K562 (cell line): ENCODE results near the gene ZZZ3. TPM values are rescaled to one million over a fixed set of nuclear protein-coding genes. Genes with fewer than 3 reads are reported as not detected.

Source experiments
- BACH1 ChIP-seq: fragments of 200-800 bp; sonication (Bioruptor generic); IDR thresholded peaks from 2 replicates; pipeline ENCODE4 v1.6.1; 2016; ENCODE audit warnings: missing genetic modification characterization, missing compliant biosample characterization
- E4F1 ChIP-seq: fragments of 250-450 bp; sonication (Bioruptor Pico); IDR thresholded peaks from 2 replicates; pipeline ENCODE4 v1.5.0; 2021; ENCODE audit warnings: mild to moderate bottlenecking, borderline replicate concordance
- FOXP4 ChIP-seq: sonication (generic); formaldehyde crosslinking; IDR thresholded peaks from 2 replicates; pipeline ENCODE4 v1.8.0; 2022; ENCODE audit warnings: mild to moderate bottlenecking, missing genetic modification reagents, borderline replicate concordance
- GTF2E2 ChIP-seq: fragments of 200-800 bp; sonication (Bioruptor generic); IDR thresholded peaks from 2 replicates; pipeline ENCODE4 v1.6.1; 2016; ENCODE audit warnings: missing genetic modification characterization, missing compliant biosample characterization
- HDAC1 ChIP-seq, 2 experiments: fragments of 450-650 bp; IDR thresholded peaks; 2 replicates each; pipeline ENCODE4 v1.6.1; 2016 to 2017; ENCODE audit warnings: inconsistent platforms in 1 of 2, mild to moderate bottlenecking in 1 of 2, moderate library complexity in 1 of 2
- JUND ChIP-seq, 2 experiments: IDR thresholded peaks; 2 replicates in 1 of 2; 3 replicates in 1 of 2; pipeline ENCODE4 v1.6.1; 2011; ENCODE audit warnings: borderline replicate concordance in 2 of 2, low read depth in 2 of 2, low read length in 2 of 2, improper control_type of control experiment in 1 of 2, missing biosample characterization in 1 of 2, missing genetic modification characterization in 1 of 2, missing genetic modification reagents in 1 of 2
- KLF13 ChIP-seq: fragments of 450-650 bp; IDR thresholded peaks from 2 replicates; pipeline ENCODE4 v1.6.1; 2016; ENCODE audit warnings: missing genetic modification characterization, low read depth, mild to moderate bottlenecking, missing compliant biosample characterization, moderate library complexity, borderline replicate concordance
- MCM5 ChIP-seq: fragments of 450-650 bp; IDR thresholded peaks from 2 replicates; pipeline ENCODE4 v1.6.1; 2016; ENCODE audit warnings: low read depth
- NR2C1 ChIP-seq, 2 experiments: fragments of 450-650 bp; IDR thresholded peaks; 2 replicates each; pipeline ENCODE4 v1.6.1; 2017; ENCODE audit warnings: mild to moderate bottlenecking in 2 of 2, antibody characterized with exemption in 1 of 2, inconsistent platforms in 1 of 2, missing compliant biosample characterization in 1 of 2, missing genetic modification characterization in 1 of 2
- PHB2 ChIP-seq: fragments of 450-650 bp; IDR thresholded peaks from 2 replicates; pipeline ENCODE4 v1.6.1; 2017; ENCODE audit warnings: low read depth
- RCOR1 ChIP-seq, 2 experiments: IDR thresholded peaks; 2 replicates each; pipeline ENCODE4 v1.6.1; 2012; ENCODE audit warnings: low read depth in 2 of 2, low read length in 2 of 2, borderline replicate concordance in 1 of 2, improper control_type of control experiment in 1 of 2
- SMARCC2 ChIP-seq: fragments of 450-650 bp; IDR thresholded peaks from 2 replicates; pipeline ENCODE4 v1.6.1; 2017; ENCODE audit warnings: antibody characterized with exemption, moderate library complexity, mild to moderate bottlenecking, low read depth
- SRSF7 ChIP-seq: fragments of 200-400 bp; formaldehyde crosslinking; optimal IDR thresholded peaks from 2 replicates; pipeline ENCODE3; 2017; ENCODE audit warnings: mild to moderate bottlenecking, low read depth, low read length
- STAG1 ChIP-seq: sonication (generic); formaldehyde crosslinking; IDR thresholded peaks from 2 replicates; pipeline ENCODE4 v1.5.0; 2020; ENCODE audit warnings: missing genetic modification reagents, borderline replicate concordance
- TAL1 ChIP-seq: fragments of 450-650 bp; IDR thresholded peaks from 2 replicates; pipeline ENCODE4 v1.6.1; 2016; ENCODE audit warnings: mild to moderate bottlenecking
- XRCC3 ChIP-seq: fragments of 450-650 bp; IDR thresholded peaks from 2 replicates; pipeline ENCODE4 v1.6.1; 2017; ENCODE audit warnings: mild to moderate bottlenecking, moderate library complexity
- ZNF253 ChIP-seq: fragments of 250-450 bp; sonication (Bioruptor Pico); conservative IDR thresholded peaks from 2 replicates; pipeline ENCODE4 v1.6.1; 2021; ENCODE audit warnings: mild to moderate bottlenecking
- ZNF584 ChIP-seq: fragments of 200-800 bp; sonication (Bioruptor generic); IDR thresholded peaks from 2 replicates; pipeline ENCODE4 v1.6.1; 2016; ENCODE audit warnings: low read depth, mild to moderate bottlenecking, missing genetic modification characterization, missing compliant biosample characterization
- polyA plus RNA-seq, 8 experiments: library from polyadenylated mRNA; depleted of rRNA in 4 of 8; stranded (reverse) in 5 of 8; unstranded in 3 of 8; fragments of >200 nt; fragmentation: Nextera tagmentation in 2 of 8; fragmentation: Illumina TruSeq in 1 of 8; extraction: Ambion mirVana in 2 of 8; extraction: Trizol in 1 of 8; gene quantifications; 2 replicates each; pipeline versions ENCODE4 v1.2.1 to v1.2.3, GENCODE V29; 2011 to 2014; ENCODE audit warnings: inconsistent platforms in 1 of 8, missing spikeins in 1 of 8
- total RNA-seq, 7 experiments: library from RNA; depleted of rRNA in 6 of 7; stranded (reverse); fragments of >200 nt in 6 of 7; fragmentation: Illumina TruSeq in 2 of 7; extraction: Trizol in 2 of 7; gene quantifications; 2 replicates each; pipeline versions ENCODE4 v1.2.1 to v1.2.3, GENCODE V29; 2011 to 2021; ENCODE audit warnings: low replicate concordance in 1 of 7

ZZZ3 gene
- total and polyA plus RNA-seq, 9 of the 15 experiments (the other 6 are each of a cell fraction or from before 2014, with no cell fraction given) = 13.9 to 64.0 (median 36.7) TPM

GRCh38 chr1:77682460-77683159, at the start of gene ZZZ3 (continued):
- TF ChIP-seq KLF13 (tag) (no peak), GTF2E2 (tag) (0 out of 2 replicates have a peak, but pooled peaks have one; percentile 12), FOXP4 (CRISPR knock-in tag) (no peak), HDAC1 (IDR thresholded peaks at IDR 0.05) (peak in 1 of 2 experiments; percentile 37; a peak in 2 of 4 replicates), SRSF7 (no peak), RCOR1 (IDR thresholded peaks at IDR 0.05; ENCODE audit: borderline replicate concordance in 1 of 2, low read depth in 2 of 2, low read length in 2 of 2) (peak in 1 of 2 experiments; percentile 4; a peak in 1 of 4 replicates), JUND (IDR thresholded peaks at IDR 0.05; ENCODE audit: borderline replicate concordance, low read depth, low read length) (0 out of 2 replicates have a peak, but pooled peaks have one; percentile 10), JUND (tag; IDR thresholded peaks at IDR 0.05; ENCODE audit: borderline replicate concordance, low read depth, low read length) (no peak; the same call in 2 of the 3 replicates), ZNF253 (CRISPR knock-in tag) (no peak), TAL1 (no peak), SMARCC2 (no peak), XRCC3 (no peak), STAG1 (CRISPR knock-in tag) (no peak), MCM5 (no peak), NR2C1 (IDR thresholded peaks at IDR 0.05) (no peak), NR2C1 (tag; IDR thresholded peaks at IDR 0.05) (no peak), E4F1 (CRISPR knock-in tag) (0 out of 2 replicates have a peak, but pooled peaks have one; percentile 51), ZNF584 (CRISPR knock-in tag) (no peak), PHB2 (no peak), BACH1 (tag) (no peak)
